Uterus (tissue), 2 donors: ENCODE results near the gene FNBP1L.

ENCODE experiments used
- POLR2A ChIP-seq, 2 donors: fragments of 450-650 bp; IDR thresholded peaks; one replicate each; pipeline ENCODE4 v1.6.1; 2016; ENCODE audit warnings: antibody characterized with exemption in 2 of 2, mild to moderate bottlenecking in 1 of 2, moderate library complexity in 1 of 2
- TF ChIP-seq, protein P1 (sequence below), 4 experiments: fragments of 200-600 bp in 2 of 4; fragments of 450-650 bp in 2 of 4; sonication (generic) in 2 of 4; IDR thresholded peaks; one replicate each; pipeline ENCODE4 v1.5.1; 2016 to 2019; ENCODE audit warnings: antibody characterized with exemption in 4 of 4, mild to moderate bottlenecking in 2 of 4, moderate library complexity in 1 of 4

DNA sequence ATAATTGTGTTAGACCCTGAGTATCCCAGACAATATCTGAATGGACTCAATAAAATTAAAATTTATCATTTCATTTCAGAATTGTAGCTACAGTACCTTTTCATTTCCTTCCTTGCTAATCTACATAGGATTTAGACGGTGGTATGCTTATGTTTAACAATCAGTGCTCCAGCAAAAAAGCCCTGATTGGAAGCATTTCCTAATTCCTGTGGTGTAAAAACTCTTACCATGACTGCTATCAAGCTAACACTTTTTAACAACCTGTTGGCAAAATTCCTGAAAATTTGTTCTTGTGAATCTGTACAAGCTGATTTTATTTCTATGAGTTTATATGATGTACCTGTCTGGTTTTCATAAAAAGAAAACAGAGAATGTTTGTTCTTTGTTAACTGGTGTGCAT is 5.2 kb upstream of the FNBP1L start:
- TF ChIP-seq, protein P1, sequence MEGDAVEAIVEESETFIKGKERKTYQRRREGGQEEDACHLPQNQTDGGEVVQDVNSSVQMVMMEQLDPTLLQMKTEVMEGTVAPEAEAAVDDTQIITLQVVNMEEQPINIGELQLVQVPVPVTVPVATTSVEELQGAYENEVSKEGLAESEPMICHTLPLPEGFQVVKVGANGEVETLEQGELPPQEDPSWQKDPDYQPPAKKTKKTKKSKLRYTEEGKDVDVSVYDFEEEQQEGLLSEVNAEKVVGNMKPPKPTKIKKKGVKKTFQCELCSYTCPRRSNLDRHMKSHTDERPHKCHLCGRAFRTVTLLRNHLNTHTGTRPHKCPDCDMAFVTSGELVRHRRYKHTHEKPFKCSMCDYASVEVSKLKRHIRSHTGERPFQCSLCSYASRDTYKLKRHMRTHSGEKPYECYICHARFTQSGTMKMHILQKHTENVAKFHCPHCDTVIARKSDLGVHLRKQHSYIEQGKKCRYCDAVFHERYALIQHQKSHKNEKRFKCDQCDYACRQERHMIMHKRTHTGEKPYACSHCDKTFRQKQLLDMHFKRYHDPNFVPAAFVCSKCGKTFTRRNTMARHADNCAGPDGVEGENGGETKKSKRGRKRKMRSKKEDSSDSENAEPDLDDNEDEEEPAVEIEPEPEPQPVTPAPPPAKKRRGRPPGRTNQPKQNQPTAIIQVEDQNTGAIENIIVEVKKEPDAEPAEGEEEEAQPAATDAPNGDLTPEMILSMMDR (IDR thresholded peaks at IDR 0.05) = no peak
- TF ChIP-seq POLR2A (IDR thresholded peaks at IDR 0.05) = no peak
